NCI-H2196 (cell line): Measurements from ENCODE around the gene RNF121.

Experiments used
- DNase-seq: peaks from one replicate; lab custom pipeline; 2025; ENCODE audit not compliant: unreplicated experiment; lab: John Stamatoyannopoulos, UW

The RNF121 gene

DNA sequence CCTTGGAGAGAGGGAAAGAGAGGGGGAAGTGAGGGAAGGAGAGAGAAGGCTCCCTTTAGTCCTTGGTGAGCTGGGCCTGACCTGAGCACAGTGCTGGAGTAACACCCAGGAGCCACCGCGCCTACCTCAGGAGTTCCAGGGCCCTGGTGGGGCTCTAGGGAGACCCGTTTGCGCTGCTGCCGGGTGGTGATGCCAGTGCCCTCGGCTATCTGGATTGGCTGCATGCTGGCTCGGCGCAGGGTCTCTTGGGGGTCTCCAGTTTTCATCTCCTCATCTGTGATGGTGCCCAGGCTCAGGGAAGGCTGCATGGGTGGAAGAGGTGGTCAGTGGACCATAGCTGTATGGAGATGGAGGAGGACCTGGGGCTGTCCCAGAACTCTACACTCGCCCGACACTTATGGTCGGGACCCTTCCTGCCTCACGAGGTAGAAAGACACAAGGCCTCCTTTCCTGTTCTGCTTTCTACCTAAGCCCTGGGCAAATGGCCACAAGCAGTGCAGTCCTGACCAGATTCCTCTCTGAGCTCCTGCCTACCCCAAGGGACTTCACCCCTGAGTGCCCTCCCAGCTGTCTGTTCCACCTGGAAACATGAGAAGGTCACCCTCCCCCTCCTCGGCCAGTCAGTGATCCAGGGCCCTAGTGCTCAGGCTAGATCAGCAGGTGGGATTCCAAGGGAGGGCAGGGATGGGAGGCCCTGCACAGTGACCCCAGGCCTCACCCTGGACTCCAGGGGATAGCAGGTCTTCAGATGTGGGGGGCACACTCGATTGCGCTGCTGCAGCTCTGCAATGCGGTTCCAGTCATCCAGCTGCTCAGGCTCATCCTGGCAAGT, 75.9 kb downstream of the RNF121 start:
- DNase-seq: peak; percentile 38

DNA sequence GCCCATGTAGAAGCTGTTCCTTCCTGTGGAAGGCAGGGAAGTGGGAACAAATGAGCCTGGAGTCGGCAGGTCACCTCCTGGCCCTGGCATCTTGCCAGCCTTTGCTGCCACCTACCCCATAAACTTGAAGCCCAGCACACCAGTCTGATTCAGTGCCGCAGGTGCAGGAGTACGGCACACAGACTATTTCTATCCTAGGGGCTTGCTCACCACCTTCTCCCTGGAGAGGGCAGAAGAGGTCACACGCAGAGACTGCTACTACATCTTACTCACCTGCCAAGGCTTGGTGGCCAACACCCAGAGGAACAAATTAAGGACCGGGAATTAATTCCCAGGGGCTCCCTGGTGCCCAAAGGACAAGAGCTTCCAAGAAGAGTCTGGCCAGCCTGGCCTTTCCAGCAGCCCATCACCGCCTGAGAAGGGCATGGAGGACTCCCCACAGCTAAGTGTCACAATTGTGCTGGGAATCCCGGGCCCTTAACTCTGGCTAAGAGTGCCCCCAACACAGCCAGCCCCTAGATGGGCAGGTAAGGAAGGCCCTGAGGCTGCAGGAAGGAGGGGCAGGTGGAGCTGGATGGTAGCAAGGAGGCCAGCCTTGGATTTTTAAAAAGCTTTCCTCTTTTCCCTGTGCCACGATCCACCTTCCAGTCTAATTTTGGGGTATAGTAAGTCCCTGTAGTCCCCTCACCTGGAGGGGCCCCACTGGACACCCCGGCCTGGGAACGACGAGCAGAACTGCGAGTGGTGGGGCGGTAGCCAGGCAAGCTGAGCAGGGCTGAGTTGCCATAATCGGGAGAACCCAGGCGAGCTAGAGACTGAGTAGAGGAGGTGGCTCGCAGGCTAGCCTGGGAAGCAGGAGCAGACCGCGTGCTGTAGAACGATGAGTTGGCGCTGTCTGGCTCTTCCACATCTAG, 76.8 kb downstream of the RNF121 start:
- peak; percentile 45 for DNase-seq

GRCh38 chr11:72006309-72007088, 77.7 kb downstream of the RNF121 start:
- DNase-seq: no peak

DNA sequence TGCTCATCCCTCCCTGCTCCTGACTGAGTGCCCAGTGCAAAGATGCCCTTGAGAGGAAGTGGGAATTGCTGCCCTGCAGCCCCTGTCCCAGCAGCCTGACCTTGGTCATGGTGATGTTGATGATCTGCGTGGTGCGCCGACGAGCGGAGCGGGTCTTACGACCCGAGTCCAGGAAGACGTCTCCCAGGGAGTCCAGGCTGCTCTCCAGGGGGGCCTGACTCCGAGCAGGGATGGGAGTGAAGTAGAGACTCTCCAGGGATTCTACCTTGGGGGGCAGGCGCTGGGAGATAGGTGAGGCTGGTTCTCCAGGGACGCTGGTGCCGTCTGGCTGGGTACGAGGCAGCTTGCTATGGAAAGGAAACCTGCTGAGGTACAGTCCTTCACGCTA, 78.2 kb downstream of the RNF121 start:
- no peak for DNase-seq

- DNase-seq: no peak
Observed at GRCh38 chr11:72007587-72007986, 78.7 kb downstream of the RNF121 start.

GRCh38 chr11:72008728-72009127, 79.9 kb downstream of the RNF121 start:
- no peak for DNase-seq

GRCh38 chr11:72009156-72009555, 80.3 kb downstream of the RNF121 start:
- no peak for DNase-seq

- DNase-seq: no peak
Observed at GRCh38 chr11:72010529-72011233, 81.8 kb downstream of the RNF121 start.

DNA sequence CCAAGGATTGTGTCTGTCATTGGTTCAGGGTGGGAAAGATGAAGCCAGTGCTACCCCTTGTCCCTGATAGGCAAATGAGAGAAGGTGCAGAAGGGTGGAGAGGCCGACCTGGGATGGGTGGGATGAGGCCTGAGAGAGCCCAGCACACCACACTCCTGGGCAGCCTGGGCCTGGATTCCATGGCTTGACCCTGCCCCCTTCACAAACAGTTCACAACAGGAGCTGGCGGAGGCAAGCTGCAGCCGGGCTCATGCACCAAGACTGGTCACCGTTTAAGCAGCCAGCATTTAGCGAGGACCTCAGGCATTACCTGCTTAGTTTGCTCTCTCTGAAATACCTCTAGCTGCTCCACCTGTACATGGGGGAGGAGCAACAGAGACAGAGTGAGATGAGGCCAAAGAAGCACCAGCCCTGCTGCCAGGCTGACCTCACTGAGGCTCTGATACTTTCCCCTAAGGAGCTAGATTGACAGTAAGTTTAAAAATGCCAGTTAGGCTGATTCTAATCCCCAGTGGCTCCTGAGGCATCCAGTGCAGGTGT, 83.3 kb downstream of the RNF121 start:
- DNase-seq: no peak

GRCh38 chr11:72012897-72013721, 84.3 kb downstream of the RNF121 start:
- no peak for DNase-seq

DNA sequence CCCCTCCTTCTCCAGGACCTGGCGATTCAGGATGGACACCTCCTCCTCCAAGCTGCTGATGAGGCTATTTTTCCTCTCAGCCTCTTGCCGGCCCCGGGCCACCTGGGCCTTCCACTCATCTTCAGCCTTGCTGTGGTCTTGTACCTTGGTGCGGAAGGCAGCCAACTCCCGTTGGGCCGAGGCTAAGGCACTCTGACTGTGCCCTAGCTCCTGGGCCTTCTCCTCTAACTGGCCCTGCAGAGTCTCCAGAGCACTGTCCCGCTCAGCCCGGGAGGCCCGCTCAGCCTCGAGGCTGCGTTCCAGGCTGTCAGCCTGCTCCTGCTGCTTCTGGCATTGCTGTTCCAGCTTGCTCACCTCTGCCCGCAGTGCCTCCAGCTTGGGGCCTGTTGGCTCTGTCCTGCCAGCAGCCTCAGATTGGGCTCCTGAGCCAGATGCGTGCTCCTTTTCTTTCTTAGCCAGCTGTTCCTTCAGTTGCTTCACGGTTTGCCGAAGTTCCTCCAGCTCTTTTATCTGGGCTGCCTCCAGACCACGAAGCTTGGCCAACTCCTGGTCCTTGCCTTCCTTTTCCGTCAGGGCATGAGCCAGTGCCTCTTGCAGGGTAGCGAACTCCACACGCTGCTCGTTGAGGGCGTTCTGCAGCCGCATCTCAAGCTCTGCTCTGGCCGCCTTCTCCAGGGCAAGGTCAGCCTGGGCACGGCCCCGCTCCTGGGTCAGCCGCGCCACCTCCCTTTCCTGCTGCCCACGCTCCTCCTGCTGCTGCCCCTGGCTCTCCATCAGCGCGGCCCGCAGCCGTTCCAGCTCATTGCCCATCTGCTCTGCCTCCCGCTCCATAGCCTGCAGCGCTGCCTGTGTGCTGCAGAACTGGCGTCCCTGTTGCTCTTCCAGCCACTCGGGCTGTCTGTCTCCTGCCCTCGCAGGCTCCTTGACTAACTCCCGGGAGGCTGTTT, 85.2 kb downstream of the RNF121 start:
- DNase-seq: no peak

GRCh38 chr11:72014761-72015320, 86.0 kb downstream of the RNF121 start:
- DNase-seq: no peak

DNA sequence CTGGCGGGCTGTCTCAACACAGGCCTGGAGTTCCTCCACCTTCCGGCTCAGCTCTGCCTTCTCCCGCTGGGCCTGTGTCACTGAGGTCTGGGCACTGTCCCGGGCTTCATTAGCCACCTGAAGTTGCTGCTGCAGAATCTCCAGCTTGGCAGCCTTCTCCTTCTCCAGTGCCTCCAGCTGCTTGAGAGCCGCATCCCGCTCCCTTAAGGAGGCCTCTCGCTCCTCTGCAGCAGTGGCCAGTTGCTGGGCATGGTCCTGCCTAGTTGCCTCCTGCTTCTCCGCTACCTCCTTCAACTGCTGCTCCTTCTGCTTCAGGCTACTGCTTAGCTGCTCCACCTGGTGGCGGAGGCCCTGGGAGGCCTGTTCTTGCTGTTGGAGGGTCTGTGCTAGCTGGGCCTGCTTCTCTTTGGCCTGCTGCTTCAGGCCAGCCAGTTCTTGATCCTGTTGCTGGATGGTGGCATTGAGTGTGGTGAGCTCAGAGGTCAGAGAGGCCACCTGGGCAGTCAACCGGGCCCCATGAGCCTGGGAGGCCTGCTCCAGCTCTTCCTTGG, 86.7 kb downstream of the RNF121 start:
- no peak for DNase-seq

GRCh38 chr11:72018171-72018570, 89.3 kb downstream of the RNF121 start:
- DNase-seq: no peak

GRCh38 chr11:72023335-72023734, 94.5 kb downstream of the RNF121 start:
- DNase-seq: no peak

DNA sequence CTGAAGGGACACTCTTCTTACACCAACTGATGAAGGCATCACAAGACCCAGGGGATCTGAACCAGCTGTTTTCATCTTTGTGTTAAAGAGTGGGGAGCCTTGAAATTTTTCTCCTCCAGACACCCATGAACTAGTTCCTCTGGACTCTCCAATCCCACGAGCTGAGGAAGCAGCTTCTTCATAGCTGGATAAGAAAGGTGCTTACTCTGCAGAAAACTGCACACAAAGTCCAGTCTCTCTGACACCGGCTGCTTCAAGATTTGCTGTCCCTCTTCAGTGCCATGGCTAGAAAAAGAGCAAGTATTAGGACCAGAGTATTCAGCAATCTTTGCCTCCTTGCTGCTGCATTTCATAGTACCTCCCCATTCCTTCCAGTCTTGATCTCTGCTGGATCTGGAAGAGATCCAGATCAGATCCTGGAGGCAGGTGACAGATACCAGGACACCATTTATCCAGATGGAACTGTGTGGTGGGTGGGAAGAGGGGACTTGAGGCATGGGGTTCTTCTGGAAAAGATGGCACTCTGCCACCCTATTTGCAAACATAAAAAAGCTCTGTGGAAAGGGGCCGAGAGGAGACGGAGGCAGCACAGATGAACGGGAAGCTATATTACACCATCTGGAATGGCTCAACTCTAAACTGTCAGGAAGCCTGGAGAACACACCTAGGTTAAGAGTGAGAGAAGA, 95.4 kb downstream of the RNF121 start:
- no peak for DNase-seq

GRCh38 chr11:72026090-72026489, 97.2 kb downstream of the RNF121 start:
- no peak for DNase-seq
